GM21825 (cell line): ENCODE data around the gene EXOC3.

ENCODE experiments used
- ATAC-seq: cut with Tn5 transposase; IDR thresholded peaks from one replicate; pipeline ENCODE4 v1.9.1; 2021; ENCODE audit warnings: mild to moderate bottlenecking, moderate library complexity; ENCODE audit not compliant: unreplicated experiment

EXOC3 gene

DNA sequence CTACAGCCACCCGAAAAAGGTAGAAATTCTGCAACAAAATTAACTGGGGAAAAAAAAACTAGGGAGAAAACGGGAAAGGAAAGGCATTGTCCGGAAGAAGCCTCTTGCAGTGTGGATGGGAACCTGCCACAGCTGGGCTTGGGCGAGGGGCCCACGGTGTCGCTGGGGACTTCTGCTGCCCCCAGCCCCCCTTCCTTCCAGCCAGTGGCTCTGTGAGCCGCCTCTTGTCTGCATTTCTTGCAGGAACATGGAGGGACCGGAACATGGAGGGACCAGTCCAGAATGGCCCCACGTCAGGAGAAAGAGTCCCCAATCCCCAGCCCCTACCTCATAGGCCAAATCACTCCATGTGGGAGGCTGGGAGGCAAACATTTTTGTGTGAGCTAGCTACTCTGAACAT is 36.9 kb upstream of the EXOC3 start:
- no peak for ATAC-seq

DNA sequence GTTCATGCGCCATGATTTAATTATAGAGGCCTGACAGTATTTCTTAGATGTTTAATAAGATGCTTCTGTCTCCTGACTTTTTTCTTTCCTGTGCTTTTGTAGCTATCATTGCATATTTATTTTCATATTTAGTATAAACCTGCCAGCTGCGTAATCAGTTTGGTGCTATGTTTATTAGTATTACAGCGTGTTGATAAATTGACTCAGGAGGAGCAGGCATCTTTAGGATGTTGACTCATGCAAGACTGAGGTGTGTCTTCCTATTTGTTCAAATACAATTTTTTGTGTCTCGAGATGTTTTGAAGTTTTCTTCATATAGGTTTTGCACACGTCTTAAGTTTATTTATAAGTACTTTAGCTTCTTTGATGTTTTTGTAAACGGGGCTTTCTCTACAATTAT is 35.9 kb upstream of the EXOC3 start:
- no peak for ATAC-seq

DNA sequence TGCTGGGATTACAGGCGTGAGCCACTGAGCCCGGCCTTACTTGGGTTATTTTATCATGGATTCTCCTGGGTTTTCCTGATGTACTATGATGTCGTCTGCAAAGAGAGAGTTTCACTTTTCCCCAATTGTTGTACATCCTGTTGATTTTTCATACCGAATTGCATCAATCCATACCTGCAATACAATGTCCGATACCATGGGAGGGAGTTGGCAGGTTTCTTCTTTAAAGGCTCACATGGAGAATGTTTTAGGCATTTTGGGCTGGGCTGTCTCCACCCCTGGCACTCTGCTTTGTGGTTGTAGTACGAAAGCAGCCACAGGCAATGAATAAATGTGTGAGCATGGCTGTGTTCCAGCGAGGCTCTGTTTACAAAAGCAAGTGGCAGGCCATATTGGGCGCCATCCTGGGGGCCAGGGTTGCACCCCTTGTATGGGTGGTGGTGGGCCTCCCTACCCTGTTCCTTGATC is 35.1 kb upstream of the EXOC3 start:
- ATAC-seq = no peak

DNA sequence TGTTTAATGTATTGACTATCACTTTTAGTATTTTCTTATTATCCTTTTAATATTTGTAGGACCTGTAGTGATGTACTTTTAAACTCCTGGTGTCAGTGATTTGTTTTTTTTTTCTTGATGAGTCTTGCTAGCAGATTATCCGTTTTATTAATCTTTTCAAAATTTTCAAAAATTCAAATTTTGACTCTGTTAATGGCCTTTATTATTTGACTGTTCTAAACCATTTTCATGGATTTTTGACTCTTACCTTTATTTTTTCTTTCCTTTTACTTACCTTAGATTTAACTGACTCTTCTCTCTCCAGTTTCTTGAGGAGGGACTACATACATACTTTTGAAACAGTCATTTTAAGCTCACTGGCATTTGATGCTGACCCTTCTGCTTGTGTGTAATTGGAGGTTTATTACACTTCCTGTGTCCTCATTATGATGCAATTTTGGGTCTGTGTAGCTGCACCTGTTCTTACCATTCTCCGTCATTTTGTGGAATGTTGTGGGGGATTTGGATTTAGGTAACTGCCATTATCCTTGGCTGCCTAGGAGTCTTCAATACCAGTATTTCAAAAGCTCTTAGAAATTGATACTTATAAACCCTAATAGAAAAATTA is 32.0 kb upstream of the EXOC3 start:
- no peak for ATAC-seq

DNA sequence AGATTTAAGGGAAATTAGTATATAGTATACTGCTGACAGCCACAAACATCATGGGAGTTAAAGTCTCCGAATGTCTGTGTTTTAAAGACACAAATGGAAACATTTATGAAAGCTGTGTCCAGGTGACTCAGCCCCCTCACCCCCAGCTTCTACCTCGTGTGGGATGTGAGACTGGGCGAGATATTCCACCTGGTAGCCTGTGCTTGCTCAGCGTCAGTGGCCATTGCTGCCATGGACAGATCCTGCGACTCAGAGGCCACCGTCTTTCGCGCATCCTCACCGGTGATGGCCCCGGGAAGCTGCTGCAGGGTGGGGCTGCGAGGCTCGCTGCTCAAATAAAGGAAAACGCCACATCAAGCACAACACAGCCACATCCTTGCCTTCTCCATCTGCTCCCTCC is 31.2 kb upstream of the EXOC3 start:
- ATAC-seq = no peak

DNA sequence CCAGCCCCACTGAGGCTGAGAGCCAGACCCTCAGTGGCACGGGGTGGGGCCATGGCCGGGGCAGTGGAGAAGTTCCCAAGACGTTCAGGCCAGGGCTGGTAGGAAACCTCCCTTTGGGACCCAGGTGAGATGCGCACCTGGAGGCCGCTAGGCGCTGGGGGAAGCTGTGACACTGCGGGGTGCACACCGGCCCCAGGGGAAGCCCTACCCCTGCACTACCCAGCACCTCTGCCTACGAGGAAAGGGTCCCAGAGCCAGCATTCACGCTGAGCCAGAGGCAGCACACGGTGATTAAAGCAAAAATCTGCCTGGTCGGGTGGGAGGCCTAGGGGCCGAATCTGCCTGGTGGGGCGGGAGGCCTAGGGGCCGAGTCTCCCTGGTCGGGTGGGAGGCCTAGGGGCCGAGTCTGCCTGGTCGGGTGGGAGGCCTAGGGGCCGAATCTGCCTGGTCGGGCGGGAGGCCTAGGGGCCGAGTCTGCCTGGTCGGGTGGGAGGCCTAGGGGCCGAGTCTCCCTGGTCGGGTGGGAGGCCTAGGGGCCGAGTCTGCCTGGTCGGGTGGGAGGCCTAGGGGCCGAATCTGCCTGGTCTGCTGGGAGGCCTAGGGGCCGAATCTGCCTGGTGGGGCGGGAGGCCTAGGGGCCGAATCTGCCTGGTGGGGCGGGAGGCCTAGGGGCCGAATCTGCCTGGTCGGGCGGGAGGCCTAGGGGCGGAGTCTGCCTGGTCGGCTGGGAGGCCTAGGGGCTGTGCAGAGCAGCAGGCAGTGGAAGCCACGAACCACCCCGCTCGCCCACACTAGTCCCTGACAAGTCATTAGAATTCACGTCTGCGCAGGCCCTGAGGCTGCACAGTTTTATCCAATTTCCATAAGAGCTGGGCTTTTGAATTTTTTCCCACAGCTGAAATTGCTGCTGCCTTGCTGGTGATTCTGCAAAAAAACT is 27.7 kb upstream of the EXOC3 start:
- ATAC-seq = peak; percentile 63

DNA sequence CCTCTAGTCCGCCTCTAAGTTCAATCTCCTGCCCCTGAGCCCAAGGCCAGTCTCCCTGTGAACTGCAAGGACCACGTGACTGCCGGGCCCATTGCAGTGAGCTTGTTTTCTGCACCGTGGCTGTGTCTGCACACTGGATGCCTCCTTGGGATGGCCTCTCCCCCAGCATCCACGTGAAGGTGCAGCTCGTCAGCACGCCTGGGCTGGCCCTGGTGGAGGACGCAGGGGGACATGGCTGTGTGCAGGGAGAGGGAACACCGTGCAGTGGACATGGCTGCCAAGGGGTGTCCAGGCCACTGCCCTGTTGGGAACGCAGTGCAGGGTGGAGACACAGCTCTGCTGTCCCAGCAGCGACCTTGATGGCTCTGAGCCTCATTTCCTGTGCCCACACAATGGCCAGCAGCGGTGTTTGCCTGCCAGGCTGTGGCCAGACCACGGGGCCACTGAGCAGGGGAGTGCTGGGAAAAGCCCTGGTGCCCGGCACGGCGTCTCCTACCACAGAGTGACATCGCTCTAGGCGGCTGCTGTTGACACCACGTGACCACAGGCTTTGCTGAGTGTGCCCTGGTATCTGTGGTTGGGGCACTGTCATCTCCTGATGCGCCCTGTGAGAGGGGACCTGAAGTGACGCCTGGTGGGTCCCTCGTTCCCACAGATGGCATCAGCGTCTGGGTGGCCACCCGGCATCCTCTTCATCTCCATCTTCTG is 26.9 kb upstream of the EXOC3 start:
- no peak for ATAC-seq

DNA sequence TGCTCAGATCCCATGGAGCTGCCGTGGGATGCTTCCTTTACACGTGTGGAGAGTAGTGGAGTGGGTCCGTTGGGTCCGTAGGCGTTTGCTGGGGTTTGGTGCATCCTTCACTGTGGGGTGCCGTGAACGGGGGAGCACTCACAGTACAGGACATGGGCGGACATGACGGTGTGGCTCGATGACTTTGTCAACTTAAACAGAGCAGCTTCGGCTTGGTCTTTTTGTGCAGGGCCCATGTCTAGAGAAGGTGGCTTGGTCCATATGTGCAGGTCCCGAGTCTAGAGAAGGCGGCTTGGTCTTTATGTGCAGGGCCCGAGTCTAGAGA is 26.4 kb upstream of the EXOC3 start:
- no peak for ATAC-seq

DNA sequence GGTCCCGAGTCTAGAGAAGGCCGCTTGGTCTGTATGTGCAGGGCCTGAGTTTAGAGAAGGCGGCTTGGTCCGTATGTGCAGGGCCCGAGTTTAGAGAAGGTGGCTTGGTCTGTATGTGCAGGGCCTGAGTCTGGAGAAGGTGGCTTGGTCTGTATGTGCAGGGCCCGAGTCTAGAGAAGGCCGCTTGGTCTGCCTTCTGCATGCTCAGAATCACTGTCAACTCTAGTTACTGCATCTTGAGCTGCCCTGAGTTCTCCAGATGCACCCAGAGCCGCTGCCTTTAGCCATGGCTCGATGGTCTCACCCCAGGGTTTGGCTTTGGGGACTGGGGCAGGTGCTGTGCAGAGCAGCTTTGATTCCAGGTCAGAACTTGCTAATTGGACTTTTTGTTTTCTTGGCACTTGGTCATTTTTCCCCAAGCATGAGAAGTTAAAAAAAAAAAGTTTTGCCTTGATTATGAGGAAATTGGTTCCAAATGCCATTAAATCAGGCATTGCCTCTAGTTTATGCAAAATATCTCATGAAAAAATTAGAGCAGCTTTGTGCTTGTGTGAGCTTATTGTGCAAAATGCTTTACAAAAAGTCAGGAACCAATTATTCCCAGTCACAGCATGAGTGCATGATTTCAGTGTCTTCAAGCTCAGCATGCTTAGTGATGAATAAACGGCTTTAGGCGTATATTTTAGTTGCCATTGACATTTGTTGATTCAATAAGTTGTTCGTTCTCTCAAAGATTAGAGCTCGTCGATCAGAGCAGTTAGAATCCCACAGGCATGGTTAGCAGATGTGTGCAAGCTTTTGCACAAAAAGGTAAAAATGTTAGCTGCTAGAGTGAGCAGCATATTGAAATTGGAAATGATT is 25.4 kb upstream of the EXOC3 start:
- ATAC-seq = no peak

DNA sequence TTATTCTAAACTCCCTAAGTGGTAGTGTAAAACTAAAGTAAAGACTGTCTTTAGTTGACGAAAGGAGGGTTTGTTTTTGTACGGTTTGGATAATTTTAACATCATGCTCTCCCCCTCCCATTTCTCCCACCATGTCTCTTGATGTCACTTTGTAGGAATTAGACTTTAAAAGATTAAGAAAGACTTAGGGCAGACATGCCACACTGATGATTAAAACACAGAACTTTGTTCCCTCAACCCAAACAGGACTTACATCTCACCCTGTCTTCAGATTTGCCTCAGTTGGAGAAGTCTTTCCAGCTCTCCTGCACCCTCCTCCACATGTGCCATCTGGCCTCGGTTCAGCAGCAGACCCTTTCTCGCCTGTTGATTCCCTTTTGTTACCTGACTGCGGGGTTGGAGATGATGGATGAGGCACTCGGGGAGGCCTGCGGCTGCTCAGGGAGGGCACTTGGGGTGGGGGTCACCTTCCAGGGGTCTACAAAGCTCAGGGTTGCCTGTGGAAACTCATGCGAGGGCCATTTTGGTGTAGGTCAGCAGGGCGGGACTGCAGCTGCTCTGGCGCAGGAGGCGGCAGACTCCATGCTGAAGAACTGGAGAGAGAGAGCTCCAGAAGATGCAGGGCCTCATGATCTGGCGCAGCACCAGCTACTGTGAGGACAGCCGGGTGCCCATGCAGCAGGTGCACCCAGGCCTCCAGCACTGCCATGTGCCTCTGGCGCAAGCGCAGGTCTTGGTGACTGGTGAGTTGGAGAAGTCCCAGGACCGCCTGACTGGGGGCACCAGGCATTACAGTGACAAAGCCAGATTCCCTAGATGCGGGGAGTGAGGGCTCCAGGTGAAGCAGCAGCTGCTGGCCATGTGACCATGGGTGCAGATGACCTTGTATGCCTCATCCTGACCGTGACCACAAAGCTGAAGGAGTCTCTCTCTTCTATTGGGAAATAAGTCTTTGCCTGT is 24.5 kb upstream of the EXOC3 start:
- no peak for ATAC-seq

DNA sequence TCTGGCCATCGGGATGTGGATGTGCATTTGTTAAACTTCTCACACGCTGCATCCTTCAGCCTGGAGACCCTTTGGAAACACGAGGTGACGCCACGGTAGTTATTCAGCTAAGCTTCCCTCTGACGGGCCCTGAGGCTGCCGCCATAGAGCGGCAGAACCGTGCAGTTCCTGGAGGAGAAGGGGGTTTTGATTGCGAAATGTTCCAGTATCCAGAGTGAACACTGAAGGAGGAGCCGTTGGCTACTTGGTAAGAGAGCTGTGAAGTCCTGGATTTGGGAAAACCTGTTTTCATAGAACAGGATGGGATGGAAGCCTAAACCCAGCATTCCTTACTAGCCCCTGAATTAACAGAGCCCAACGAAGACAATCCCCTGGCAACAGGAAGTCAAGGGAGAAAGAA is 23.0 kb upstream of the EXOC3 start:
- ATAC-seq = no peak

DNA sequence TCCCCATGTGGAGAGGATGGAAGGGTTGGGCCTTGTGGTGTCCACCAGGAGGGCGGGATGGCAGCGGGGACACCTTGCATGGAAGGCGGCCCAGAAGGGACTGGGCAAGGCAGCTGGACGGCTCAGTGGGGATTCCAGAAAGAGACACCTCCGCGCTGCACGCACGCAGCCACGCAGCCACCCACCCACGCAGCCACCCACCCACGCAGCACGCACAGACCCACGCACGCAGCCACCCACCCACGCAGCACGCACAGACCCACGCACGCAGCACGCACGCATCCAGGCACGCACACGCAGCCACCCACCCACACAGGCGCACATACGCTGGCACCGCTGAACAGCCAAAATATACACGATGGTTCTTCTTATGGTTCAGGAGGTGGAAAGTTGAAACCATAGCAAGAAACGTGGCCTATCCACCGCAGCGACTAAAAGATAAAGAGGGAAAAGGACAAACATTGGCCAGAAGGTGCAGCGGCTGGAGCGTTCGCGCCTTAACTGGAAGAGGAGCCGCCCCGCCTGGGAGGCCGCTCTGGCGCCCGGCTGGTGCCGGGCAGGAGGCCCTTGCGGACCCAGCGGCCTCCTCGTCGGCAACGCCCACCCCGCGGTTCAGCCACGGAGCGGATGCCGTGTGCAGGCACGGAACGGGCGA is 22.2 kb upstream of the EXOC3 start:
- no peak for ATAC-seq

DNA sequence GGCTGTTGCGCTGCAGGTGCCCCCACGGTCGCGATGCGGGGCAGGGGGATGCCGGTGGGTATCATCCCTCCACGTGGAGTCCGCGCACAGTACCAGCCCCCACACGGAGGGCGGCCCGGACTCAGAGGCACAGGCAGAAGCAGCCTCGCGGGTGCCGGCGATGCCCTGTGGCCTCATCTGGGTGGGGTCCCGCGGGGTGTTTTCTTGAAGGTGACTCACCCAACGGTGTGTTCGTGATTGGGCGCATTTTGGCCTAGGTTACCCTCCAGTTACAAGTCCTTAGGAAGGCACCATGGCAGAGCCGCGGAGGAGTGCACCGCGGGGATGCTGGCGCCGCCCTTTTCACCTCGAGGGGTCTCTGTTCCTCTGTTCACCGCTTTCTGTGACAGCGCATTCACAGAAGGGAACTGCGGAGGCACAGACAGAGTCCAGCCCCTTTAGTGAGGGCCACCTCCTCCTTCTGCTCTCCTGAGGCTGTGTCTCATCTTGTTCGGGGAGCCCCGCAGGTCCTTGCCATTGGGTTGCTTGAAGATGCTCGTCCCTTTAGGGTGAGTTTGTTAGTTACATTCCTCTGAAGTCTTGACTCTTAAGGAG is 21.6 kb upstream of the EXOC3 start:
- ATAC-seq = no peak

DNA sequence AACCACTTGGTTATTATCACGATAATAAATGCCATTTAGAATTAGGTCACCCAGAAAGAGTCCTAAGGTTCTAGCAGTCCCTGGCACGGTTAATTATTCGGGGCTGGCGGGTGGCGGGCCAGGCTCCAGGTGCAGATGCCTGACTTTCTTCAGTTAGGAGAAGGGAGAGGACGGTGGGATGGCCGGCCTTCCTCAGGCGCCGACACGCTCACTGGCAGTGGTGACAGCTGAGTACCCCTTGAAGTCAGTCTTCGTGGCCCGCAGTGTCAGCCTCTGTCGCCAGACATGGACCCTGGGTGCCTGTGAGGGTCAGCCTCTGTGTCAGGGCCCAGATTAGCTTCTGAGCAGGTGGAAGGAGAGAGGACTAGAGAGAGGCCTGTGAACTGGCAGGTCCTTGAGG is 21.1 kb upstream of the EXOC3 start:
- no peak for ATAC-seq

DNA sequence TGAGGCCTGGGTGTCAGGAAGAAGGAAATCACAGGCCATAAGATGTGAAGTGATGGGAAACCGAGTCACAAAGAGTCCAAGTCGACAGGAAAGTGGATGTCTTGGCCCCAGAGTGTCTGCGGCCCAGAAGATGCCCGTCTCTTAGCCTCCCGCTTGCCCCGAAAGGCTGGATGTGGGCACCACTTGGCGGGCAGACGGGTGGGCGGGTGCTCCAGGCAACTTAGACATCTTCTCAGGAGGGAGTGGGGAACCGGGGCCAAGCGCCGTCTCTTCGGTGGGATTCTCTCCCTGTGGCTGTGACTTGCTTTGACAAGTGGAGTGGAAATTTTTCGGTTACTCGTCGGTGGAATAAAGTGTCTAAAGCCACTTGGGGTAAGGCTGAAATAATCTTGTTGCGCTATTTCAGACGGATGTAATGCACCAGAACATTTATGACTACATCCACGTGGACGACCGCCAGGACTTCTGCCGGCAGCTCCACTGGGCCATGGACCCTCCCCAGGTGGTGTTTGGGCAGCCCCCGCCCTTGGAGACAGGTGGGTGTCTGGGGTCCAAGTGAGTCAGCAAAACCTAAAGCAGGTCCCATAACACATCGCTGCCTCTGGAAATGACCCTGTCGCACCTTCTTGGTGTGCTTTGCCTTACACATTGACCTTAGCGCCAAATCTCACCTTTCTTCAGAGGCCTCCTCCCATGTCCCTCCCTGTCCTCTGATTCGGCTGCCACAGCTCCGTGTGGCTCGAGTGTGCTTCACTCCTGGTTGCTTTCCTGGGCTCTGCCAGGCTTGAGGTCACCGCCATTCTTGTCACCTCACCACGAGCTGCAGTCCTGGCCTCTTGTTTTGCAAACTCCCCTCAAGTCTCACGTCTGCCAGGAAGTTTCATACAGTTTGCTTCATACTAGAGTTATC is 20.4 kb upstream of the EXOC3 start:
- ATAC-seq = no peak

DNA sequence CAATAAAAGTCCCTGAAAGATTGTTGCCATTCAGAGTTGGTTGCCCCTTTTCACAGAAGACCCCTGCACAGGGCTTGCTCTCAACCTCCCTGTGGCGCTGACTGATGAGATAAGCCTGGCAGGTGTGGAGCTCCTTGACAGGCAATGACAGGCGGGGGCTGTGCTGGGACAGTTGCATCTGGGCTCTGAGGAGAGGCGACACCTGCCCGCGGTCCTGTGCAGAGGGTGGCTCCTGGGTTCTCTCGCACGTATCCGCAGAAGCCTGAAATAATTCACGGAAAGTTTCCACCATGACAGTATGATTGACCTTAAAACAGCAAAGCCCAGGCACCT is 19.8 kb upstream of the EXOC3 start:
- no peak for ATAC-seq

DNA sequence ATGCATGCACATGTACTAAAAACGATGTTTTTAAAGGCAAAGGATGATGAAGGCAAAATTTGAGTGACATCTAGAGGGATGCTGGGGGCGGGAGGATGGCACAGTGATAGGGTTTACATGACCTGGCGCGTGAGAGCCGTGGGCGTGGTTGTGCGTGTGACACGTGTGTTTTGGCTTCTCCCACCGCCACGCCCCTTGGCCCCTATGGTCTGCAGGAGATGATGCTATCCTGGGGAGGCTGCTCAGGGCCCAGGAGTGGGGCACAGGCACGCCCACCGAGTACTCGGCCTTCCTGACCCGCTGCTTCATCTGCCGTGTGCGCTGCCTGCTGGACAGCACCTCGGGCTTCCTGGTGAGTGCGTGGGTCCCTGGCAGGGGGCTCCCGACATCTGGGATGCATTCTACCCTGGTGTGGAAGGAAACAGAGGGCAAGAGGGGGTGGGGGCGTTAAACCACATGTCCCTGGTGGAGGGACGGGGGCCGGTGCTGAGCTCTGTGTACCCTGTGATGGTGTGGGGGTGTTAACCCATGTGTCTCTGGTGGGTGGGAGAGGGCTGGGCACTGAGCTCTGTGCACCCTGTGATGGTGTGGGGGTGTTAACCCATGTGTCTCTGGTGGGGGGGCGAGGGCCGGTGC is 19.2 kb upstream of the EXOC3 start:
- no peak for ATAC-seq
